ENCODE data around the gene TUBA8.
"Not testable (repeated sequence)": the region's sequence is repeated elsewhere in the genome, so short reads cannot be mapped to it uniquely, and the experiment has no call there.

Gene TUBA8

DNA sequence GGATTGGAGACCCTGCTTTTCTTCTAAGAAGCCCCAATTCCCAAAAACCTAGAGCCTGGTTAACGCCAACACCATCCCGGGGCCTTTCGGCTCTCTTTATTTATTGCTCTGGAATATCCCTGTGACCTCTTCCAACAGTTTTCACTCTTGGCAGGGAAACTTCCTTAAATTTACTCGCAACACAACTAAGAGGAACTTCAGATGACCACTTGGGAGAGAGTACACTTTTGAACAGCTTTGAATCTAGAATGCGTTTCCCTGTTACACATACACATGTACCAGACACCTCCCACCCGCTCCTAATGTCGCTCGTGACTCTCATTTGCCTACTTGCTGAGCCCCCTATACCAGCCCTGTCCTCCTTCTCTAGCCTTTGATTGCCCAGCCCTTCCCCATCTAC is 19.4 kb downstream of the TUBA8 start:
- DNase-seq (ENCODE audit: low read depth in 2 of 2) = no peak

GRCh38 chr22:18130699-18131429 is 20.3 kb downstream of the TUBA8 start:
- DNase-seq (ENCODE audit: low read depth in 2 of 2) = no peak

- no peak for DNase-seq (ENCODE audit: low read depth in 2 of 2)
These were observed 22.8 kb downstream of the TUBA8 start for GRCh38 chr22:18133452-18133851.

GRCh38 chr22:18136563-18137320 is 26.1 kb downstream of the TUBA8 start:
- DNase-seq (ENCODE audit: low read depth in 2 of 2) = no peak

DNA sequence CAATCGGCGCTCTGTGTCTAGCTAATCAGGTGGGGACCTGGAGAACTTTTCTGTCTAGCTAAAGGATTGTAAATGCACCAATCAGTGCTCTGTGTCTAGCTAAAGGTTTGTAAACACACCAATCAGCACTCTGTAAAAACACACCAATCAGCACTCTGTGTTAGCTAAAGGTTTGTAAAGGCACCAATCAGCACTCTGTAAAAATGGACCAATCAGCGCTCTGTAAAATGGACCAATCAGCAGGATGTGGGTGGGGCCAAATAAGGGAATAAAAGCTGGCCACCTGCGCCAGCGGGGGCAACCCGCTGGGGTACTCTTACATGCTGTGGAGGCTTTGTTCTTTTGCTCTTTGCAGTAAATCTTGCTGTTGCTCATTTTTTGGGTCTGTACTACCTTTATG is 30.4 kb downstream of the TUBA8 start:
- not testable (repeated sequence) for DNase-seq (ENCODE audit: low read depth in 2 of 2)

GRCh38 chr22:18144105-18144504 is 33.5 kb downstream of the TUBA8 start:
- no peak for DNase-seq (ENCODE audit: low read depth in 2 of 2)

DNA sequence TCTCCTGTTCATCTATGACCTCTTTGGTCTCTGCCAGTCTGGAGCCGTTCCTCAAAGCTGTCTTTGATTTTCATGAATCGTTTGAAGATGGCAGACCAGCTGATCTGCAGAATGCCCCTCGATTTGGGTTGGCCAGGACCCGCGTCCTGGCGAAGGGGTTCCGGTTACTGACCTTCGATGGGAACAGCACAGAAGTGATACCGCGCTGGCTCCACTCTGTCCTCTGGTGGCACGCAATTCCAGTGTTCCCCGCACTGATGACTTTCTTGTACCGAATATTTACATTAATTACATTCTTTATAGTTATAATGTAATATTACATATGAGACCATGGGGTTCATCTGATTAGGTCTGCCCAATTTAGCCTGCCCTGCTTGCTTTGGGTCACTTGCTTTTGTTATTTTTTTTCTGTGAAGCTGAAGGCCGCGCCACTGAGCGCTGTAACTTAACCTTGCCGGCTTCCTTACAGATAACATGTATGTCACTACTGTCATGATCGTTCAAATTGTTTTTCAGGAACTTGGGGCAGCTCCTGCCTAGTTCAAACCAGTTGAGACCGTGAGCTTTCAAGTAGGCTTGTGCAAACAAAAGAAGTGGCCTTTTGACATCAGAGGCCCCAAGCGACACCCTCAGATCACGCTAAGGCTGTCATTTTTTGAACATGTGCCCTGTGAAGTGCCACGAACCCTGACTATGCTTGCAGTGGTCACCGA is 35.2 kb downstream of the TUBA8 start:
- DNase-seq (ENCODE audit: low read depth in 2 of 2) = no peak

DNA sequence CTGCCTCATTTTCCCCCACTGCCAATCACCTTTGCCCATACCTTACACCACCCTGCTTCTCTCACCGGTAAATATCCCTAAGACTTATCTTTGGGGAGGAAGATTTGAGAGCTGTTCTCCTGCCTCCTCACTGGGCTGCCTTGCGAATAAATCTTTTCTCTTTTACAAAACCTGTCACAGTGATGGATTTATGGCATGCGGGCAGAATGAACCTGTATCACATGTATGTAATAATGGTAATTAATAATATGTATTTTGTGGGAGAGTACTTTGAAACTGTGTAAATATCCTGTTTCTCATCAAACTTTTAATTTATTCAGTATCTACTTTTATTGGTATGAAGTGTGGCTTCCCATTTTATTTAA is 35.8 kb downstream of the TUBA8 start:
- no peak for DNase-seq (ENCODE audit: low read depth in 2 of 2)

DNA sequence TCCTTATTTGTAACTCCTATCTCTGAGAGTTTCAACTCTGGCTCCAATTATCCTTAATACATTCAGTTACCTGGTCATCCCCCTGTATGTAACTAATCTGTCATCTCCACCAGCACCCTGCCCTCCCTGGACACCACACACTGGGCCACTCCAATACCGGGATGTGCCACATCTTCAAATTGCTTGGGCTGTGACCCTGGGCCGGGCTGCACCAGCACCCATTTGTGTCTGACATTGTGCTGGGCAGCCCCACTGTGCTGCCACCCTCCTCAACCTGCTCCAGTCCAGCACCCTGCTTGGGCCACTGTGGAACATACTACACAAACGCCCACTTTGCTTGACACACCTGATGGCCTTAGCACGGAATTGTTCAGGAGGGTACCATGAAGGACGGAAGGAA is 37.2 kb downstream of the TUBA8 start:
- DNase-seq (ENCODE audit: low read depth in 2 of 2) = no peak

GRCh38 chr22:18148293-18148965 is 37.8 kb downstream of the TUBA8 start:
- no peak for DNase-seq (ENCODE audit: low read depth in 2 of 2)

- no peak for DNase-seq (ENCODE audit: low read depth in 2 of 2)
These were observed 41.9 kb downstream of the TUBA8 start for GRCh38 chr22:18152519-18152918.

GRCh38 chr22:18154821-18155390 is 44.3 kb downstream of the TUBA8 start:
- DNase-seq (ENCODE audit: low read depth in 2 of 2) = no peak

GRCh38 chr22:18155546-18155945 is 44.9 kb downstream of the TUBA8 start:
- DNase-seq (ENCODE audit: low read depth in 2 of 2) = not testable (repeated sequence)

GRCh38 chr22:18156878-18157713 is 46.5 kb downstream of the TUBA8 start:
- DNase-seq (ENCODE audit: low read depth in 2 of 2) = no peak

GRCh38 chr22:18157714-18158028 is 47.1 kb downstream of the TUBA8 start:
- DNase-seq (ENCODE audit: low read depth in 2 of 2) = no peak

DNA sequence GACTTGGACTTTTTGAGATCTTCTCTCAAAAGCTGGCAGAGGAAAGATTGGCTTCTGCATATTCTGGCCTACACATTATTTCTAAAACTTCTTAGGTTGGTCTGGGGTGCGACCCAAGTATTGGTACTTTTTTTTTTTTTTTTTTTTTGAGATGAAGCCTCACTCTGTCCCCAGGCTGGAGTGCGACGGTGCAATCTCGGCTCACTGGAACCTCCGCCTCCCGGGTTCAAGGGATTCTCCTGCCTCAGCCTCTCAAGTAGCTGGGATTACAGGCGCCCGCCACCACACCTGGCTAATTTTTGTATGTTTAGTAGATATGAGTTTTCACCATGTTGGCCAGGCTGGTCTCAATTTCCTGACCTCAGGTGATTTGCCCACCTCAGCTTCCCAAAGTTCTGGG is 50.0 kb downstream of the TUBA8 start:
- not testable (repeated sequence) for DNase-seq (ENCODE audit: low read depth in 2 of 2)

DNA sequence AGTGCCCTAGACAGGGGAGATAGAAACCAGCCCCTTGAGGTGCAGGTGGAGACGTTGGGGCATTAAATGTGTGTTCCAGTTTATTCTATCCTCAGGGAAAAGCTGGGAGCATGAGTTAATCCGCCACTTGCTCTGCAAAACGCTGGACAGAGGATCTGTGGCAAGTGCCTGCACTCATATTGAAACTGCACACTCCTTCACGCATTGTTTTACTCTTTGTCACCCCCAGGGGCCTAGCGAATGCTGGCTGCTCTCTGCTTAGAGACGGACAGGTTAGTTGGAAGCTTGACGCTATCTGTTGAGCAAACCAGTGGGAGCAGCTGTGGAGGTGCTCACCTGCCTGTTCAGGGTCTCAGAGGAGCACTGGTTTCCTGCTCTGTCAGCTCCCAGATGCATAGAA is 53.2 kb downstream of the TUBA8 start:
- DNase-seq (ENCODE audit: low read depth in 2 of 2) = not testable (repeated sequence)

DNA sequence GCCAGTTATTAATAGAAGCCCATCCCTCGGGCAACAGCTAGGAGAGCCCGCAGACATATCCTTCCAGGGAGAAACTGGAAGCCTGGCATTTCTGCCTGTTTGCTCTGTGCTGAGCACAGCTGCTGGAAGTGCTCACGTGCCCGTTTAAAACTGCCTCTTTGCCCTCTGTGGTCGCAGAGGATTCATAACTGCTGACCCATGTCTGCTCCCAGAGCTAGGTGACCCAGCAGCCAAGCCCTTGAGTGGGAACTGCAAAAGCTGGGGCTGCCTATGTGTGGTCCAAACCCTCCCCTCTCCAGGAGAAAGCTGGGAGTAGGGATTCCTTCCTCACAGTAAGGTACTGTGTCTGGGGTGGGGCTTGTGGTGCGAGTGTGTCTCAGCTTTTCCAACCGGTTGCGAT is 54.0 kb downstream of the TUBA8 start:
- not testable (repeated sequence) for DNase-seq (ENCODE audit: low read depth in 2 of 2)

GRCh38 chr22:18165356-18165755 is 54.7 kb downstream of the TUBA8 start:
- not testable (repeated sequence) for DNase-seq (ENCODE audit: low read depth in 2 of 2)

DNA sequence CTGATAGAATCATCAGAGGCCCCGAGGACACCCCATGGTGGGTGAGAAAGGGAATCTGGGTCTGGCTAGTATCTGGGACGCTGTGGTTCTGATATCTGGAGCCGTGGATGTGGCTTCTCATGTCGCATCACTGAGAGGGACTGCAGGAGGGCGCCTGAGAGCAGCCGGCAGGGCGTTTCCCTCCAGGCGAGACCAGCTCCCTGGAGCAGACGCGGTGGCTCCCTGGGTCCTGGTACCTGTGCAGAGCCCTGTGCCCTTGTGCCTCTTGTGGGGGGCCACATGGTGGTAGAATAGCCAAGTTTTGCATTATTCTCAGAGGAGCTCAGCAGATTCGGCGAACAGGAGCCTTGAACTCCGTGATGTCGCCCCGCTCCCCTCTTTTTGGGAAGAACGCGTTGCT is 59.7 kb downstream of the TUBA8 start:
- DNase-seq (ENCODE audit: low read depth in 2 of 2) = not testable (repeated sequence)

DNA sequence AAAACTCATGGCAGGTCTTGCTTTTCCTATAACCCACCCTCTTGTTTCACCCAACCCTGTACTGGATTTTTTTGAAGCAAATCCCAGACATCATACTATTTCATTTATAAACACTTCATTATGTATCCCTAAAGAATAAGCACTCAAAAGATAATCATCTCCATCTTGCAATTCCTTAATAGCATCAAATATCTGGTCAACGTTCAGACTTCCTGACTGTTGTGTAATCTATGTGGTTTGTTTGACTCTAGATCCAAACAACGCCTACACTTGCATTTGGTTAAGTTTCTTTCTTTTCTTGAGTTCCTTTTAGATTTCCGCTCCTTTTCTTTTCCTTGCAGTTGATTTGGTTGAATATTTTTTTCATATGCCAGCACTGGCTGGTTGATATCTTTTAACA is 61.6 kb downstream of the TUBA8 start:
- not testable (repeated sequence) for DNase-seq (ENCODE audit: low read depth in 2 of 2)
